Aortic smooth muscle cell (primary cell): ENCODE data around the gene SDHB. TPM values are rescaled to one million over a fixed set of nuclear protein-coding genes. Genes with fewer than 3 reads are reported as not detected.

Experiments used
- total RNA-seq: library from RNA; depleted of rRNA; stranded (reverse); fragments of >200 nt; gene quantifications from 2 replicates; pipeline ENCODE4 v1.2.3, GENCODE V29; 2014

SDHB gene
- 149 and 165 TPM in 2 replicates for total RNA-seq

GRCh38 chr1:17053685-17054410, at the start of gene SDHB:
Gene SDHB (minus strand): TSS chr1:17054032. CDS start chr1:17054019, 13 bp downstream.

GRCh38 chr1:17011439-17012307, 42.2 kb downstream of the SDHB start, which contains the start of gene ATP13A2:
Gene ATP13A2 (minus strand): TSS chr1:17011928. CDS start chr1:17011738, 190 bp downstream.

GRCh38 chr1:16980473-16981268, 73.2 kb downstream of the SDHB start, which contains the start of gene MFAP2:
Gene MFAP2 (minus strand): TSS chr1:16980620. CDS start chr1:16978273, 2,347 bp downstream.

Other genes starting within 250 kb of the SDHB start
- 565 and 1,390 TPM in 2 replicates for gene RNU1-2, start 158.1 kb downstream of the SDHB start, total RNA-seq
- 16.7 and 35.9 TPM in 2 replicates for gene CROCC, start 132.1 kb downstream of the SDHB start, total RNA-seq
- 18.2 and 24.5 TPM in 2 replicates for gene MFAP2, start 73.4 kb downstream of the SDHB start, total RNA-seq
- 20.7 and 26.5 TPM in 2 replicates for gene ATP13A2, start 42.1 kb downstream of the SDHB start, total RNA-seq
- under 0.01 TPM in 1 of 2 replicates, not detected in the other for gene PADI2, start 65.4 kb upstream of the SDHB start, total RNA-seq
- not detected in 2 replicates for gene PADI1, start 151.1 kb upstream of the SDHB start, total RNA-seq
- gene PADI3, start 195.1 kb upstream of the SDHB start, total RNA-seq: not detected in 2 replicates